Measurements from ENCODE around the gene FBN3.

The FBN3 gene
- long read RNA-seq, result 0 reads

- no peak for DNase-seq (ENCODE audit: low read depth in 1 of 2, low spot score in 1 of 2)
- TF ChIP-seq REST (IDR thresholded peaks at IDR 0.05; ENCODE audit: insufficient replicate concordance, low read depth) (no peak), SPI1 (IDR thresholded peaks at IDR 0.05; ENCODE audit: borderline replicate concordance, low read depth) (no peak), POLR2AphosphoS5 (IDR thresholded peaks at IDR 0.05; ENCODE audit: low read depth) (no peak), GABPA (IDR thresholded peaks at IDR 0.05; ENCODE audit: low read depth) (no peak), CTCF (IDR thresholded peaks at IDR 0.05; ENCODE audit: insufficient read depth, low read length) (no peak)
- Histone ChIP-seq H3K27ac (replicated peaks) (no peak within 1 kb of the TSS), H3K4me3 (replicated peaks; ENCODE audit: insufficient read depth, low read length) (no peak within 1 kb of the TSS), H3K27me3 (ENCODE audit: insufficient read depth, poor library complexity, severe bottlenecking) (peaks cover 30% of the 10 kb centered on the region)
Observed at GRCh38 chr19:8149261-8150094, at the start of gene FBN3. FBN3 (minus strand) TSS chr19:8149592; CDS start chr19:8147480, 2,112 bp downstream.

- H3K27me3 ChIP-seq (ENCODE audit: insufficient read depth, poor library complexity, severe bottlenecking), result no peaks in the 10 kb centered on the region
- H3K4me3 ChIP-seq (replicated peaks; ENCODE audit: insufficient read depth, low read length), result no peak overlapping the region
- TF ChIP-seq SPI1 (IDR thresholded peaks at IDR 0.05; ENCODE audit: borderline replicate concordance, low read depth), result peak; percentile 91
- no peak for TF ChIP-seq POLR2AphosphoS5 (IDR thresholded peaks at IDR 0.05; ENCODE audit: low read depth)
- H3K27ac ChIP-seq (replicated peaks), result no peak overlapping the region; the same call in 1 of the 2 replicates
- DNase-seq (ENCODE audit: low read depth in 1 of 2, low spot score in 1 of 2), result peak in 1 of 2 experiments; percentile 56
Observed at GRCh38 chr19:8196271-8196927, 47.0 kb upstream of the FBN3 start.

- Histone ChIP-seq H3K4me3 (replicated peaks; ENCODE audit: insufficient read depth, low read length) (no peak overlapping the region), H3K27me3 (ENCODE audit: insufficient read depth, poor library complexity, severe bottlenecking) (no peaks in the 10 kb centered on the region), H3K27ac (replicated peaks) (peak overlapping the region; percentile 90)
- peak in 1 of 2 experiments; percentile 77 for DNase-seq (ENCODE audit: low read depth in 1 of 2, low spot score in 1 of 2)
- no peak for TF ChIP-seq POLR2AphosphoS5 (IDR thresholded peaks at IDR 0.05; ENCODE audit: low read depth)
Observed at GRCh38 chr19:8194528-8195267, 45.3 kb upstream of the FBN3 start.

- no peak for DNase-seq (ENCODE audit: low read depth in 1 of 2, low spot score in 1 of 2)
- H3K27me3 ChIP-seq (ENCODE audit: insufficient read depth, poor library complexity, severe bottlenecking), result no peaks in the 10 kb centered on the region
- H3K4me3 ChIP-seq (replicated peaks; ENCODE audit: insufficient read depth, low read length), result no peak overlapping the region
- H3K27ac ChIP-seq (replicated peaks), result no peak overlapping the region
- no peak for TF ChIP-seq REST (IDR thresholded peaks at IDR 0.05; ENCODE audit: insufficient replicate concordance, low read depth)
Observed at GRCh38 chr19:8192221-8192820, 42.9 kb upstream of the FBN3 start.
